ENCODE measurements around the gene ZNF800. TPM values are rescaled to one million over a fixed set of nuclear protein-coding genes. Genes with fewer than 3 reads are reported as not detected.
"Not testable (repeated sequence)": the region's sequence is repeated elsewhere in the genome, so short reads cannot be mapped to it uniquely, and the experiment has no call there.

Gene ZNF800
- total RNA-seq, 3 donors from 2014 or later = 37.2 to 41.4 (median 40.4) TPM

GRCh38 chr7:127404286-127405072 is 12.0 kb upstream of the ZNF800 start:
- DNase-seq = no peak
- Mint-ChIP-seq H3K4me1 (ENCODE audit: low read depth) (peaks cover 32% of the 10 kb centered on the region), H3K9me3 (no peaks in the 10 kb centered on the region), H3K36me3 (ENCODE audit: insufficient read depth) (no peaks in the 10 kb centered on the region), H3K27me3 (ENCODE audit: low read depth) (peaks cover 3% of the 10 kb centered on the region), H3K4me3 (peak overlapping the region; percentile 14)
- peak; percentile 87 to 91 for ATAC-seq

- DNase-seq (no peak), ATAC-seq (no peak)
These were observed 3.7 kb upstream of the ZNF800 start for GRCh38 chr7:127396184-127396583.

DNA sequence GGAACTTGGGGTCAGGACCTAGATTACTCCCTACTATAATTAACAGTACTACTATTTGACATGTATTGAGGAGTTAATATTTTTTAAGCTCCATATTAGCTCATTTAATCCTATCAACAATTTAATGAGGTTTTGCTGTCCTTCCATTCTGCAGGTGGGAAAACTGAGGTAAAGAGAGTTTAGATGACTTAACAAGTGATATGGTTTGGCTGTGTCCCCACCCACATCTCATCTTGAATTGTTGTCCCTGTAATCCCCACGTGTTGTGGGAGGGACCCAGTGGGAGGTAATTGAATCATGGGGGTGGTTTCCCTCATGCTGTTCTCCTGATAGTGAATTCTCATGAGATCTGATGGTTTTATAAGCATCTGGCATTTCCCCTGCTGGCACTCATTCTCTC is 2.6 kb upstream of the ZNF800 start:
- H3K27me3 Mint-ChIP-seq (ENCODE audit: low read depth); ATAC-seq; H3K4me3 Mint-ChIP-seq; H3K36me3 Mint-ChIP-seq (ENCODE audit: insufficient read depth); DNase-seq; H3K9me3 Mint-ChIP-seq: not testable (repeated sequence)
- peaks cover 40% of the 10 kb centered on the region for H3K4me1 Mint-ChIP-seq (ENCODE audit: low read depth)

More at GRCh38 chr7:127396184-127396583, 3.7 kb upstream of the ZNF800 start:
- H3K9me3 Mint-ChIP-seq = no peaks in the 10 kb centered on the region
- no peaks in the 10 kb centered on the region for H3K27me3 Mint-ChIP-seq (ENCODE audit: low read depth)
- no peak overlapping the region for H3K4me3 Mint-ChIP-seq
- H3K4me1 Mint-ChIP-seq (ENCODE audit: low read depth) = peaks cover 29% of the 10 kb centered on the region
- peaks cover 1% of the 10 kb centered on the region for H3K36me3 Mint-ChIP-seq (ENCODE audit: insufficient read depth)

- no peak for ATAC-seq
- no peak for DNase-seq
- Mint-ChIP-seq H3K4me1 (ENCODE audit: low read depth) (peaks cover 56% of the 10 kb centered on the region), H3K36me3 (ENCODE audit: insufficient read depth) (peaks cover 20% of the 10 kb centered on the region), H3K27me3 (ENCODE audit: low read depth) (no peaks in the 10 kb centered on the region), H3K9me3 (no peaks in the 10 kb centered on the region), H3K4me3 (peak overlapping the region; percentile 87)
These were observed 1.0 kb upstream of the ZNF800 start for GRCh38 chr7:127393368-127394058.

DNA sequence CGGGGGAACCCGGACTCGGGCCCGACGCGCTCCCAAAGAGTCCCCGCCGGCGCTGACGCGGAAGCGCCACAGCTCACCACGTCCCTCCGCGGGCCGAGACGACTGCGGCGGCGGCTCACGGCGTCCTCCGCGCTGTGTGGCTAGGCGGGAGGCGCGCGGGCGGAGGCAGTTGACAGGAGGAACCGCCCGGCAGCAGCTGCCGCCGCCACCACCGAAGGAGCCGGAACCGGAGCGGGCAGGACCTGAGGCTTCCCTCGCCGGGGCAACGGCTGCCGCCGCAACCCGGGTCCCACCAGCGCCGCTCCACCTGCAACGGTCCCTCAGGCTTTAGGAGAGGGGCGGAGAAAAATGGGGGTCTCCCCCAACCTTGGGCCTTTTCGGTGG is 334 bp downstream of the ZNF800 start:
- Mint-ChIP-seq H3K27me3 (ENCODE audit: low read depth) (no peaks in the 10 kb centered on the region), H3K4me1 (ENCODE audit: low read depth) (peaks cover 68% of the 10 kb centered on the region), H3K36me3 (ENCODE audit: insufficient read depth) (peaks cover 23% of the 10 kb centered on the region), H3K4me3 (peak overlapping the region; percentile 94), H3K9me3 (no peaks in the 10 kb centered on the region)
- DNase-seq (peak; percentile 57), ATAC-seq (peak; percentile 69 to 74)

DNA sequence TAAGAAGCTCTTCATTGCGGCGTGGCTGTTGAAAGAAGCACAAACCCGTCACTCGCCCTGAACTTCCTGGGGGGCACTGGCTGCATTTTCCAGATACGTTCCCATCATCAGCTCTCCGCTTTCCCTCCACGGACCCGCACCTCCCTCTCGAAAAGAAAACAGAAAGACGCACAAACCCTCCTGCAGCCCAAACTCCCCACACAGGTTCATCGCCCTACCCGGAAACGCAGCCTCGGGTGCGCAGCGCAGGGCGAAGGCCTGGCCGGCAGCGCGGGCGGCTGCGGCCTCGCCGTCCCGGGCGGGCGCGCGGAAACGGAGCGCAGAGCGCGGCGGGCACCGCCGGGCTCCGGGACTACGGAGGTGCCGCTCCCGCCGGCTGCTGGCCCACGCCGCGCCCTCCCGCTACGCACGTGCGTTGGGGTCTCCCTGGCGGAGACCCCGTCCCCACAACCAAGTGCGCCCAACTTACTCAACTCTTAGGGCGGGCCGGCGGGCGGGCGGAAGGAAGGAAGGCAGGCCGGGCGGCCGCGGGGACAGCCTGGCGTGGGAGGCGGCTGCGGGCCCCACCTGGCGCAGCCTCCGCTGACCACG is 822 bp downstream of the ZNF800 start:
- ATAC-seq (peak; percentile 48 to 52), DNase-seq (peak; percentile 43)
- Mint-ChIP-seq H3K36me3 (ENCODE audit: insufficient read depth) (peaks cover 23% of the 10 kb centered on the region), H3K4me3 (peak overlapping the region; percentile 96), H3K27me3 (ENCODE audit: low read depth) (no peaks in the 10 kb centered on the region), H3K4me1 (ENCODE audit: low read depth) (peaks cover 70% of the 10 kb centered on the region), H3K9me3 (no peaks in the 10 kb centered on the region)

GRCh38 chr7:127390817-127391590 is 1.5 kb downstream of the ZNF800 start:
- H3K9me3 Mint-ChIP-seq = no peaks in the 10 kb centered on the region
- no peaks in the 10 kb centered on the region for H3K27me3 Mint-ChIP-seq (ENCODE audit: low read depth)
- DNase-seq (no peak), ATAC-seq (no peak)
- H3K4me1 Mint-ChIP-seq (ENCODE audit: low read depth) = peaks cover 70% of the 10 kb centered on the region
- H3K4me3 Mint-ChIP-seq = peak overlapping the region; percentile 96
- H3K36me3 Mint-ChIP-seq (ENCODE audit: insufficient read depth) = peaks cover 23% of the 10 kb centered on the region

DNA sequence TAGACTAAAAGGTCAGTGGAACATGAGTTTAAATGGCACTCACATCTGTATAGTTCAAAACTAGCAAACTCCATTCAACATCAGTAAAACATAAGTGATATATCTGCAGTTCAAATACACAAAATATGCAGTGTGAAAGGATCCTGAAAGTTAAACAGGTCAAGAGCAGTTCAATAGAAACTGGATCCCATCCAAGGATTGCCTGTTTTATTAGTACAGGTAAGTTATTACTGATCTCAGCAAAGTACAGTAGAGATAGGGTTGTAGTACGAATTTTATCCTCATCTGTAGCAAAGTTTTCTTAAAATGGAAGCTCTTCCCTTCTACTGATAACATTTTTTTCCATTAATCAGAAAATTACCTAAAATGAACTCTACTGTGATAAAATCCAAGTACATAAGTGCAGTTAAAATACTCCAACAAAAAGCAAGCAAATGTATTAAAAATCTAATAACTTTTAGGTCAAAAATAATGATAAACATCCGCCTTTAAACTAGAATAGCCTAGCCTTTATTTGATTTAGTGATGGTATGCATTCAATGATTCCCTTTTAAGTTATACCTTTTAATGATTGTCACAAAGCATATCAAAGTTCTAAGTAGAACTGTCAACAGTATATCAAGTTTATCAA is 2.2 kb downstream of the ZNF800 start:
- Mint-ChIP-seq H3K36me3 (ENCODE audit: insufficient read depth) (peaks cover 25% of the 10 kb centered on the region), H3K4me1 (ENCODE audit: low read depth) (peaks cover 66% of the 10 kb centered on the region)

DNA sequence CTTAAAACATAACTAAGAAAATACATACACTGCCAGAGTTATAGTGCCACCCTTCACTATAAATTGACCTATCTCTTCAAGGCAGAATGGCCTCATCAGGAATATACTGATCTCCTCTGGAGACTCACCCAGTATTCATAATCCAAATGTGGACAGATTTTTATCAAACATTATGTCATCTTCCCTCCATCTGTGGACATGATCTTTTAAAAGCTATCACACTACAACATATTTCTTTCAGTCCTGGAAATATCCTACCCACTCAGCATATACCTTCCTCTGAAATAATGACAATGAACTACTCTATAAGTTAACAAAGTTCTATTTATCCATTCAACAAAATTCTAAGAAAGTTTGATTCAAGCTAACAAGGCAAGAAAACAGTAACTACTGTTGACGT is 3.2 kb downstream of the ZNF800 start:
- peaks cover 27% of the 10 kb centered on the region for H3K36me3 Mint-ChIP-seq (ENCODE audit: insufficient read depth)
- H3K4me3 Mint-ChIP-seq = peak overlapping the region; percentile 3
- DNase-seq (no peak), ATAC-seq (no peak)
- peaks cover 62% of the 10 kb centered on the region for H3K4me1 Mint-ChIP-seq (ENCODE audit: low read depth)
- no peaks in the 10 kb centered on the region for H3K9me3 Mint-ChIP-seq
- H3K27me3 Mint-ChIP-seq (ENCODE audit: low read depth) = no peaks in the 10 kb centered on the region

More for the DNA sequence above, 2.2 kb downstream of the ZNF800 start:
- Mint-ChIP-seq H3K27me3 (ENCODE audit: low read depth) (no peaks in the 10 kb centered on the region), H3K9me3 (no peaks in the 10 kb centered on the region), H3K4me3 (peak overlapping the region; percentile 96)
- ATAC-seq (no peak), DNase-seq (no peak)

- peaks cover 33% of the 10 kb centered on the region for H3K36me3 Mint-ChIP-seq (ENCODE audit: insufficient read depth)
- H3K4me1 Mint-ChIP-seq (ENCODE audit: low read depth) = peaks cover 60% of the 10 kb centered on the region
- no peaks in the 10 kb centered on the region for H3K9me3 Mint-ChIP-seq
- no peak for ATAC-seq
- no peak overlapping the region for H3K4me3 Mint-ChIP-seq
- DNase-seq = no peak
- no peaks in the 10 kb centered on the region for H3K27me3 Mint-ChIP-seq (ENCODE audit: low read depth)
These were observed 4.5 kb downstream of the ZNF800 start for GRCh38 chr7:127387974-127388373.

GRCh38 chr7:127383123-127383835 is 9.2 kb downstream of the ZNF800 start:
- peaks cover 68% of the 10 kb centered on the region for H3K4me1 Mint-ChIP-seq (ENCODE audit: low read depth)
- no peaks in the 10 kb centered on the region for H3K27me3 Mint-ChIP-seq (ENCODE audit: low read depth)
- H3K9me3 Mint-ChIP-seq = no peaks in the 10 kb centered on the region
- H3K4me3 Mint-ChIP-seq = no peak overlapping the region
- peaks cover 28% of the 10 kb centered on the region for H3K36me3 Mint-ChIP-seq (ENCODE audit: insufficient read depth)
- ATAC-seq (peak in 1 of 2 donors; percentile 32), DNase-seq (no peak)

GRCh38 chr7:127382301-127383085 is 10.0 kb downstream of the ZNF800 start:
- peaks cover 69% of the 10 kb centered on the region for H3K4me1 Mint-ChIP-seq (ENCODE audit: low read depth)
- H3K4me3 Mint-ChIP-seq = no peak overlapping the region
- no peaks in the 10 kb centered on the region for H3K9me3 Mint-ChIP-seq
- DNase-seq (no peak), ATAC-seq (no peak)
- H3K27me3 Mint-ChIP-seq (ENCODE audit: low read depth) = no peaks in the 10 kb centered on the region
- peaks cover 29% of the 10 kb centered on the region for H3K36me3 Mint-ChIP-seq (ENCODE audit: insufficient read depth)

DNA sequence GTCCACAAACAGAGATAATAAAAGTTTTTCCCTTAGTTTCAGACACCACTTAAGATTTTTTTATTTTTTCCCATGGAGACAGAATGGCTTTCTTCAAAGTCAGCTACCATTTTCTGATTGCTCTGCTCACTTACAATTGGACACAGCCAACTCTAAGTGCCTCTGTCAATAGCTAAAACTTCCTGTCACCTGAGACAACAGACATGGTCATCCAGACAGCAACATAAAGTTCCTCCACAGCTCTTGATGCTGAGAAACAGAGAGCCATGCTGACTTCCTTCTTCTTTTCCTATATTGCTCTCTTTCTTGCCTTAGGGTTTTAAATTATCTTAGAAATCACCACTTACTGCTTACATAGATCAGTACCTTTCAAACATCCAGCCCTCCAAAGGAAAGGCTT is 12.0 kb downstream of the ZNF800 start:
- H3K36me3 Mint-ChIP-seq (ENCODE audit: insufficient read depth) = peaks cover 35% of the 10 kb centered on the region
- ATAC-seq (no peak), DNase-seq (no peak)
- no peaks in the 10 kb centered on the region for H3K27me3 Mint-ChIP-seq (ENCODE audit: low read depth)
- peaks cover 73% of the 10 kb centered on the region for H3K4me1 Mint-ChIP-seq (ENCODE audit: low read depth)
- no peaks in the 10 kb centered on the region for H3K9me3 Mint-ChIP-seq
- H3K4me3 Mint-ChIP-seq = no peak overlapping the region

Data from activated T-cell treated with anti-CD3 and anti-CD28 coated beads, Interleukin-2, amount 50 U/mL, for 4 hours (primary cell).